B cell (primary cell): ENCODE measurements around the gene LRRC58. TPM values are rescaled to one million over a fixed set of nuclear protein-coding genes. Genes with fewer than 3 reads are reported as not detected.

Experiments used
- ATAC-seq: fragments of 200-7000 bp; cut with Tn5 transposase; one replicate; pipeline ENCODE4 v1.10.0; 2021; ENCODE audit warnings: low read depth, mild to moderate bottlenecking, moderate number of reproducible peaks, moderate library complexity
- CTCF ChIA-PET: fragments of 350-600 bp; sonication (Branson Sonifier 250); formaldehyde crosslinking; loops from one replicate; lab custom pipeline; 2021; ENCODE audit warnings: antibody characterized with exemption, inconsistent platforms; lab: Charles Lee
- POLR2A ChIA-PET: fragments of 350-600 bp; sonication (Branson Sonifier 250); formaldehyde crosslinking; loops from one replicate; lab custom pipeline; 2021; ENCODE audit warnings: antibody characterized with exemption; lab: Charles Lee
- DNase-seq: peaks from one replicate; pipeline ENCODE4 v3.0.0; 2013
- H2AFZ ChIP-seq: 2 replicates; pipeline ENCODE4 v1.6.1; 2012; ENCODE audit warnings: mild to moderate bottlenecking, low read depth, low read length; ENCODE audit not compliant: insufficient read depth, poor library complexity, severe bottlenecking
- H3K27ac ChIP-seq, 2 donors: 1 replicate in 1 of 2; 2 replicates in 1 of 2; pipeline ENCODE4 v1.5.1; 2012 to 2013; ENCODE audit warnings: low read length in 2 of 2, mild to moderate bottlenecking in 2 of 2, moderate library complexity in 1 of 2
- H3K27me3 ChIP-seq, 4 experiments: fragments of 200-600 bp in 1 of 4; sonication (generic) in 1 of 4; replicated peaks in 1 of 4; 1 replicate in 2 of 4; 2 replicates in 2 of 4; pipeline versions ENCODE4 v1.6.1 to v1.7.0; 2013 to 2016; ENCODE audit warnings: low read length in 3 of 4, mild to moderate bottlenecking in 2 of 4, mixed read lengths in 1 of 4, moderate library complexity in 1 of 4; ENCODE audit not compliant: insufficient read depth in 4 of 4, control insufficient read depth in 3 of 4; ENCODE audit errors: control extremely low read depth in 1 of 4
- H3K36me3 ChIP-seq, 2 experiments: replicated peaks in 1 of 2; 1 replicate in 1 of 2; 2 replicates in 1 of 2; pipeline versions ENCODE4 v1.6.1 to v1.7.1; 2013; ENCODE audit warnings: low read length in 1 of 2; ENCODE audit not compliant: insufficient read depth in 2 of 2, control insufficient read depth in 1 of 2; ENCODE audit errors: control extremely low read depth in 1 of 2, extremely low read depth in 1 of 2
- H3K4me1 ChIP-seq, 2 donors: fragments of 200-600 bp in 1 of 2; sonication (generic) in 1 of 2; 1 replicate in 1 of 2; 2 replicates in 1 of 2; pipeline versions ENCODE4 v1.5.1 to v1.6.1; 2013 to 2017; ENCODE audit warnings: low read length in 2 of 2; ENCODE audit not compliant: control insufficient read depth in 2 of 2, insufficient read depth in 2 of 2
- H3K4me2 ChIP-seq: replicated peaks from 2 replicates; pipeline ENCODE3; 2012; ENCODE audit warnings: mild to moderate bottlenecking, low read depth, low read length; ENCODE audit not compliant: poor library complexity, severe bottlenecking
- H3K4me3 ChIP-seq, 5 experiments: fragments of 200-600 bp in 1 of 5; sonication (generic) in 1 of 5; 1 replicate in 3 of 5; 2 replicates in 2 of 5; pipeline versions ENCODE4 v1.5.1 to v1.7.0; 2011 to 2016; ENCODE audit warnings: low read length in 4 of 5, mild to moderate bottlenecking in 4 of 5, low read depth in 2 of 5, control low read depth in 1 of 5, moderate library complexity in 1 of 5; ENCODE audit not compliant: insufficient read depth in 1 of 5; ENCODE audit errors: control extremely low read depth in 1 of 5, extremely low read depth in 1 of 5
- H3K79me2 ChIP-seq: fragments of 200-600 bp; sonication (generic); one replicate; pipeline ENCODE4 v1.6.0; 2016; ENCODE audit warnings: low read length; ENCODE audit not compliant: control insufficient read depth, insufficient read depth
- H3K9ac ChIP-seq: fragments of 200-600 bp; sonication (generic); 2 replicates; pipeline ENCODE4 v1.6.1; 2017; ENCODE audit warnings: mild to moderate bottlenecking, low read length, moderate library complexity
- H3K9me3 ChIP-seq, 3 donors: one replicate each; pipeline versions ENCODE4 v1.6.1 to v1.7.1; 2013; ENCODE audit warnings: low read length in 2 of 3; ENCODE audit not compliant: control insufficient read depth in 2 of 3, insufficient read depth in 1 of 3; ENCODE audit errors: control extremely low read depth in 1 of 3
- H4K20me1 ChIP-seq: 2 replicates; pipeline ENCODE4 v1.6.0; 2012; ENCODE audit warnings: mild to moderate bottlenecking, low read length; ENCODE audit not compliant: insufficient read depth, control insufficient read depth, poor library complexity, severe bottlenecking
- H3K27ac Mint-ChIP-seq: one replicate; pipeline ENCODE4 v1.8.0; 2021; ENCODE audit warnings: mixed read lengths
- H3K27me3 Mint-ChIP-seq: one replicate; pipeline ENCODE4 v1.8.0; 2021; ENCODE audit warnings: mixed read lengths
- H3K4me1 Mint-ChIP-seq: one replicate; pipeline ENCODE4 v1.8.0; 2021; ENCODE audit warnings: mixed read lengths
- H3K4me3 Mint-ChIP-seq: one replicate; pipeline ENCODE4 v1.8.0; 2021; ENCODE audit warnings: mixed read lengths
- H3K9me3 Mint-ChIP-seq: one replicate; pipeline ENCODE4 v1.8.0; 2022; ENCODE audit warnings: mixed read lengths; ENCODE audit not compliant: insufficient read depth
- EZH2 ChIP-seq: IDR thresholded peaks from 2 replicates; pipeline ENCODE4 v1.6.1; 2012; ENCODE audit warnings: borderline replicate concordance, low read depth, mild to moderate bottlenecking, moderate library complexity, low read length; ENCODE audit not compliant: insufficient read depth, poor library complexity, severe bottlenecking
- WGBS: methylation state at CpG from one replicate; pipeline ENCODE4 v1.1.5; 2013; ENCODE audit warnings: missing lambda C conversion rate; ENCODE audit not compliant: insufficient coverage; 5-methylcytosine and 5-hydroxymethylcytosine counted together
- intact Hi-C: fragments of 100-400 bp; cut with micrococcal nuclease; formaldehyde crosslinking; loops from one replicate; pipeline ENCODE4 v1.10.0; 2022
- polyA plus RNA-seq: library from polyadenylated mRNA; depleted of rRNA; stranded (reverse); fragments of >200 nt; gene quantifications from 2 replicates; pipeline ENCODE4 v1.2.3, GENCODE V29; 2012
- total RNA-seq, 2 donors: library from RNA; stranded (reverse); fragments of 120-200 nt in 1 of 2; gene quantifications; 1 replicate in 1 of 2; 2 replicates in 1 of 2; pipeline versions ENCODE4 v1.2.3 to v1.2.4, GENCODE V29; 2013 to 2022
- TF ChIP-seq, protein P1 (sequence below): fragments of 200-600 bp; IDR thresholded peaks from one replicate; pipeline ENCODE4 v1.8.0; 2022; ENCODE audit warnings: antibody characterized with exemption, mild to moderate bottlenecking

Gene LRRC58
- total and polyA plus RNA-seq, 2 donors (not counting 1 experiment from before 2014, with no cell fraction given), result 5.0 to 16.7 TPM

DNA sequence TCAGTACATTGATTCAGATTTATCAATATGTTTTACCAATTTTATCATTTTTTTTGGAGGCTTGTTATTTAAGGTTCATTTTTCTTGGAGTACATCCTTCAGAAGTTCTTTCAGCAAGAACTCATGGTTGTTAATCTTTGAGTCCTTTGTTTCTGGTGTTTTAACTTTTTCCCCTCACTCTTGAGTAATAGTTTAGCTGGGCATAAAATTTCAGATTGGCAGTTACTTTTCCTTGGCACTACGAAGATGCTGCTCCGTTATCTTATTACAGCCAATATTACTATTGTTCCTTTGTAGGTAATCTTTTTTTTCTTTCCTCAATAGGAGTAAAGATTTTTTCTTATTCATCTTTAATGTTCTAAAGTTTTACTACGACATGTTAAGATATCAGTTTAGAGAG is 9.8 kb downstream of the LRRC58 start:
- peaks cover 24% of the 10 kb centered on the region for H3K4me1 Mint-ChIP-seq
- TF ChIP-seq, protein P1, sequence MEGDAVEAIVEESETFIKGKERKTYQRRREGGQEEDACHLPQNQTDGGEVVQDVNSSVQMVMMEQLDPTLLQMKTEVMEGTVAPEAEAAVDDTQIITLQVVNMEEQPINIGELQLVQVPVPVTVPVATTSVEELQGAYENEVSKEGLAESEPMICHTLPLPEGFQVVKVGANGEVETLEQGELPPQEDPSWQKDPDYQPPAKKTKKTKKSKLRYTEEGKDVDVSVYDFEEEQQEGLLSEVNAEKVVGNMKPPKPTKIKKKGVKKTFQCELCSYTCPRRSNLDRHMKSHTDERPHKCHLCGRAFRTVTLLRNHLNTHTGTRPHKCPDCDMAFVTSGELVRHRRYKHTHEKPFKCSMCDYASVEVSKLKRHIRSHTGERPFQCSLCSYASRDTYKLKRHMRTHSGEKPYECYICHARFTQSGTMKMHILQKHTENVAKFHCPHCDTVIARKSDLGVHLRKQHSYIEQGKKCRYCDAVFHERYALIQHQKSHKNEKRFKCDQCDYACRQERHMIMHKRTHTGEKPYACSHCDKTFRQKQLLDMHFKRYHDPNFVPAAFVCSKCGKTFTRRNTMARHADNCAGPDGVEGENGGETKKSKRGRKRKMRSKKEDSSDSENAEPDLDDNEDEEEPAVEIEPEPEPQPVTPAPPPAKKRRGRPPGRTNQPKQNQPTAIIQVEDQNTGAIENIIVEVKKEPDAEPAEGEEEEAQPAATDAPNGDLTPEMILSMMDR, result no peak
- TF ChIP-seq EZH2, result no peak
- WGBS, result no CpG with 5 or more reads among the region's 3 CpGs
- H3K27me3 ChIP-seq, result no peaks in the 10 kb centered on the region
- ChIA-PET CTCF (no interaction called here), POLR2A (no interaction called here)
- no peak overlapping the region for H3K4me3 Mint-ChIP-seq
- H3K27me3 Mint-ChIP-seq, result no peaks in the 10 kb centered on the region
- peaks cover 55% of the 10 kb centered on the region for H3K79me2 ChIP-seq
- H3K4me3 ChIP-seq, result no peak overlapping the region
- H3K36me3 ChIP-seq, result peaks cover 18 to 26% of the 10 kb centered on the region in 2 experiments
- intact Hi-C loops, result no loop called here
- H3K27ac Mint-ChIP-seq, result no peak overlapping the region
- no peak overlapping the region for H3K9ac ChIP-seq
- no peaks in the 10 kb centered on the region for H3K4me1 ChIP-seq
- ATAC-seq (no peak), DNase-seq (no peak)
- H3K27ac ChIP-seq, result no peak overlapping the region
- peaks cover 44% of the 10 kb centered on the region for H4K20me1 ChIP-seq
- peaks cover 6 to 14% (median 8%) of the 10 kb centered on the region in 3 donors for H3K9me3 ChIP-seq
- no peak overlapping the region for H3K4me2 ChIP-seq
- peaks cover 12% of the 10 kb centered on the region for H3K9me3 Mint-ChIP-seq
- no peak overlapping the region for H2AFZ ChIP-seq

DNA sequence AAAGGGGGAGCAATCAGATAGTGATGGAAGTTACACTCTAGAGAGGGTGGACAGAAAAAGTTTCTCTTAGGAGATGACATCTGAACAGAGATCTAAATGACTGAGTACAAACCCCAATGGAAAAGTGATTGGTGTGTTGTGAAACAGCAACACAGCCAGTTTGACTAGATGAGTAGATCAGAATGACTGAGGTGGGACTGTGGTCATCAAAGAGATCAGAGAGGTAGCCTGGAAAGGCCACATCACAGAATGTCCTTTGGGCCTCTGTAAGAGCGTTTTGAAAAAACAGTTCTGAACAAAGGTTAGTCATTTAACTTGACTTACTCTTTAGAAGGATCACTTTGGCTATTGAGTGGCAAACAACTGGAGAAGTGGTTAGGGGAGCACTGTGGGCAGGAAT is 10.6 kb downstream of the LRRC58 start:
- no peak overlapping the region for H3K27ac Mint-ChIP-seq
- H3K9me3 Mint-ChIP-seq, result peaks cover 12% of the 10 kb centered on the region
- H3K4me1 ChIP-seq, result no peaks in the 10 kb centered on the region
- H3K27me3 Mint-ChIP-seq, result no peaks in the 10 kb centered on the region
- no peak overlapping the region for H3K9ac ChIP-seq
- CTCF ChIA-PET, result no interaction called here
- DNase-seq (no peak), ATAC-seq (no peak)
- no peak overlapping the region for H3K4me3 ChIP-seq
- H3K27me3 ChIP-seq, result no peaks in the 10 kb centered on the region
- no peak overlapping the region for H3K27ac ChIP-seq
- no peak overlapping the region for H3K4me3 Mint-ChIP-seq
- H2AFZ ChIP-seq, result no peak overlapping the region
- peaks cover 20% of the 10 kb centered on the region for H3K4me1 Mint-ChIP-seq
- H3K9me3 ChIP-seq, result peaks cover 6 to 14% (median 8%) of the 10 kb centered on the region in 3 donors
- intact Hi-C loops, result no loop called here
- TF ChIP-seq, protein P1, result no peak
- no peak for TF ChIP-seq EZH2
- WGBS, result 73% methylated on average over 1 of the region's 1 CpG
- H3K4me2 ChIP-seq, result no peak overlapping the region
- peaks cover 20 to 28% of the 10 kb centered on the region in 2 experiments for H3K36me3 ChIP-seq
- POLR2A ChIA-PET, result no interaction called here
- peaks cover 39% of the 10 kb centered on the region for H4K20me1 ChIP-seq
- H3K79me2 ChIP-seq, result peaks cover 47% of the 10 kb centered on the region
